DMS53 (cell line): ENCODE measurements around the gene RBFA.
"Not testable (repeated sequence)": the region's sequence is repeated elsewhere in the genome, so short reads cannot be mapped to it uniquely, and the experiment has no call there.

Experiments
- DNase-seq: peaks from one replicate; lab custom pipeline; 2025; lab: John Stamatoyannopoulos, UW

The RBFA gene

DNA sequence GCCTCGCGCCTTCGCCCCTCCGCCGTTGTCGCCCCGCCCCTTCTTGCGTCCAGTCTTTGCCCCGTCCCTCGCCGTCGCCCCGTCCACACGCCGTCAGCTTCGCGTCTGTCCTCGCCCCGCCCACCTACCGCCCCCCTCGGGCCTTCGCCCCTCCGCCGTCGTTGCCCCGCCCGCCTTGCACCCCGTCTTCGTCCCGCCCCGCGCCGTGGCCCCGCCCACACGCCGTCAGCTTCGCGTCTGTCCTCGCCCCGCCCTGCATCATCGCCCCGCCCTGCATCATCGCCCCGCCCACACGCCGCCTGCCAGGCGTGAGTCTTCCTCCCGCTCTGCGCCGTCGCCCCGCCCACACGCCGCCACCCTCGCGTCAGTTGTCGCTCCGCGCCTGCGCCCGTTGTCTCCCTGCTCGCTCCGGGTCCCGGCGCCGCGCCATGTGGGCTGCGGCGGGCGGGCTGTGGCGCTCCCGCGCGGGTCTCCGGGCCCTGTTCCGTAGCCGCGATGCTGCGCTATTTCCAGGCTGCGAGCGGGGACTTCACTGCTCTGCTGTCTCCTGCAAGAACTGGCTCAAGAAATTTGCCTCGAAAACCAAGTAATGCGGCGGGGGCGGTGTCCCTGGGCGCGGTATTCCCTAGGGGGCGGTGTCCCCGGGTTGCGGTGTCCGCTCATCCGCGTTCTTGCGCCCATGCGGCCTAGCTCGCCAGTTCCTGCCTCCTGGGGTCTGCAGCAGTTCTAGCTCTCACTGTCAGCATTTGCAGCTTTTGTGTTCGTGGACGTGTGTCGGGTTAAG lies at the start of gene RBFA:
RBFA (plus strand) TSS at position 367 of the 784 bp plus-strand sequence; CDS start at position 429, 62 bp downstream.
- peak; percentile 100 for DNase-seq

- no peak for DNase-seq
These were observed 49.1 kb upstream of the RBFA start for GRCh38 chr18:79985172-79985571.

DNA sequence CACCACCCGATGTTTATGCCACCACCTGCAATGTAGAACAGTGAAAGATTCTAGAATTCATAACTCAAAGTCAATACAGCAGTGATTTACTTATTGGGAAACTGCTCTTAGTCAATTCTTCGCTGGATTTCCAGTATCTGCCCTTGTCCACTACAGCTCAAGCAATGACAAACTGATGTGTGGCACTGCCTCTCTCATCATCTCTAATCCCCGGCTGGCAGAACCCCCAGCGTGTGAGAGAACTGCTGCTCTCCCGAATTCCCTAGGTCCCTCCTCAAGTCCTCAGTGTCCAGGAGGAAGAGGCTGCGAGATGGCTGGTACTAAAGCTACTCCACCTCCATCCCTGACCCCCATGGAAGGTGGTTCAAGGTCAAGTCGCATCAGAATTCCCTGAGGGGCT lies 47.5 kb upstream of the RBFA start:
- DNase-seq = no peak

DNA sequence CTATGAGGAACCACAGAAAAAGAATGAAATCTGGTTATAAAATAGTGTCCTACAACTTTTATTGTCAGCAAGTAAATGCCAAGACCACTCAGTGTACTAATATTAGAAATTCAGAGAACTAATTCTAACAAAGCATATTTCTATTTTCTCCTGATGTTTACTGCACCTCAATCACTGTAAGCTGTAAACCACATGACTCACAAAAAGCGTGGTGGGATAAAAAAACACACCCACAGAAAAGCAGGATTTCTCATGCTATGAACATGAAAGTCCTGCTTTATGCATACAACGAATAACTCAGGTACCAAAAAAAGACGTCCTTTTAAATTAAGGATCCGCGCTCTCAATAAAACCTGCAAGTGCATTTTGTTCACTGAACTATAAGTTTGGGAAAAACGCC lies 46.7 kb upstream of the RBFA start:
- DNase-seq = peak; percentile 54

DNA sequence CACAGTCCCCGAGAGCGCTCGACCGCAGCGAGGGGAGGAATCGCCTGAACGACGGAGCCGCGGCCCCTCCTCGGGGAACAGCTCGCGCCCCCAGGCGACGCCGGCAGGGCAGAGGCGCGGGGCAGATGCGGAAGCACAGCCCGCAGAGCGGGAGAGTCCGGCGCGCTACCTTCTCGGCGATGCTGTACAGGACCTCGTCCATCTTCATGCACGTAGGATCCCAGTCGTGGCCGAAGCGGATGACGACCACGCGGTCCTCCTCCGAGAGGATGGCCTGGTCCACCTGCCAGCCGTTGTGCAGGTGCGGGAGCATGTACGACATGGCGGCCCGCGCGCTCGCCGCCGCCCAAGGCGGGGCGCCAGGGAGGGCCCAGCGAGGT lies 46.2 kb upstream of the RBFA start:
- DNase-seq = peak; percentile 91

DNA sequence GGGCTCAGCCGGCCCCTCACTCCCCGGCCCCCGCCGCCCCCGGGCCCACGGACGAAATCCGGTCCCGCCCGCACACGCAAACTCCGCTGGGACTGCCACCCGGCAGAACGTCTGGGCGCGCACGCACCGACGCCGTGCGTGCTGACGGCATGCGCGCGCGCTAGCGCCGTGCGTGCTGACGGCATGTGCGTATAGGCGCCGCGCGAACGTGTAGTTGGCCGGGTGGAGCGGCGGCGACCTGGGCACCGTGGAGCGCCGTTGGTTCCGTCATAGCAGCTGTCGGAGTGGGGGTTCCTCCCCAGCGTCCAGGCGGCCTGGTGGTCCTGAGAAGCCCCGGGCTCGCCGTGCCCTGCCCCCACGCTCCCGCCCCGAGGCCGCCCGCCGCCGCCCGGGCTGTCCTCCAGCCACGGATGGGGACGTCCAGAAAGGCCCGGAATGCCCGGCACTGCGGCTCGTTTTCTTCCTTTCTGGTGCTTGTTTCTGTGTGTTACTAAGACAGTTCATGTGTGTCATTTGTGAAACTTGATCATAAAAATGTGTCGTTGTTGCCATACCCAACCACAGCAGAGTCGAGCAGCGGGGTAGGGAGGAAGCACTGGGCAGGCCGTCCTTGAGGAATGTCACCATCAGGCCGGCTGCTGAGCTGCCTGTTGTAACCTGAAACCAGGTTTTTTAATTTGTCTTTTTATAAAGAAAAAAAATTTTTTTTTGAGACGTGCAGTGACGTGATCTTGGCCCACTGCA lies 45.6 kb upstream of the RBFA start, which contains the start of gene TXNL4A:
TXNL4A (minus strand) TSS at position 113 of the 744 bp plus-strand sequence. CDS start 171 bp downstream, outside the sequence.
- peak; percentile 99 for DNase-seq

GRCh38 chr18:79989195-79989497 lies 45.1 kb upstream of the RBFA start:
- no peak for DNase-seq

DNA sequence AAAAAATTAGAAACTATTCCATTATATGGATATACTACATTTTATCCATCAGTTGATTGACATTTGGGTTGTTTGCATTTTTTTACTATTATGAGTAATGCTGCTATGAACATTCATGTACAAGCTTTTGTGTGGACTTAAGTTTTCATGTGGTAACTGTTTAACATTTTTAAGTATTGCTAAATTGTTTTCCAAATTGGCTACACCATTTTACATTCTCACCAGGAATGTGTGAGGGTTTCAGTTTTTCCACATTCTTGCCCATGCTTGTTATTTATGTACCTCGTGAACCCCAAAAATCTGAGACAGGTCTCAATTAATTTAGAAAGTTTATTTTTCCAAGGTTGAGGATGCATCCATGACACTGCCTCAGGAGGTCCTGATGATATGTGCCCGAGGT lies 42.7 kb upstream of the RBFA start:
- no peak for DNase-seq

DNA sequence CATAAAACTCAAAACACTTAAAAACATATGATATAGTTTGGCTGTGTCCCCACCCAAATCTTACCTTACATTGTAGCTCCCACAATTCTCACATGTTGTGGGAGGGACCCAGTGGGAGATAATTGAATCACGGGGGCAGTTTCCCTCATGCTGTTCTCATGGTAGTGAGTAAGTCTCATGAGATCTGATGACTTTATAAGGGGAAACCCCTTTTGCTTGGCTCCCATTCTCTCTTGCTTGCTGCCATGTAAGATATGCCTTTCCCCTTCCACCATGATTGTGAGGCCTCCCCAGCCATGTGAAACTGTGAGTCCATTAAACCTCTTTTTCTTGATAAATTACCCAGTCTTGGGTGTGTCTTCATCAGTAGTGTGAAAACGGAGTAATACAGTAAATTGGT lies 34.5 kb upstream of the RBFA start:
- DNase-seq = not testable (repeated sequence)

DNA sequence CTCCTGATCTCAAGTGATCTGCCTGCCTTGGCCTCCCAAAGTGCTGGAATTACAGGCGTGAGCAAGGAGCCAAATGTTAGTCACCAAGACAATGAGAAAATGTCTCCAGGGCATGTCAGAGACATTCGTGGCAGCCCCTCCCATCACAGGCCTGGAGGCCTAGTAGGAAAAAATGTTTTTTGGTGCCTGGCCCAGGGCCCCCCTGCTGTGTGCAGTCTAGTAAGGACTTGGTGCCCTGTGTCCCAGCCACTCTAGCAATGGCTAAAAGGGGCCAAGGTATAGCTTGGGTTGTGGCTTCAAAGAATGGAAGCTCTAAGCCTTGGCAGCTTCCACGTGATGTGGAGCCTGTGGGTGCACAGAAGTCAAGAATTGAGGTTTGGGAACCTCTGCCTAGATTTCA lies 33.4 kb upstream of the RBFA start:
- DNase-seq = no peak

DNA sequence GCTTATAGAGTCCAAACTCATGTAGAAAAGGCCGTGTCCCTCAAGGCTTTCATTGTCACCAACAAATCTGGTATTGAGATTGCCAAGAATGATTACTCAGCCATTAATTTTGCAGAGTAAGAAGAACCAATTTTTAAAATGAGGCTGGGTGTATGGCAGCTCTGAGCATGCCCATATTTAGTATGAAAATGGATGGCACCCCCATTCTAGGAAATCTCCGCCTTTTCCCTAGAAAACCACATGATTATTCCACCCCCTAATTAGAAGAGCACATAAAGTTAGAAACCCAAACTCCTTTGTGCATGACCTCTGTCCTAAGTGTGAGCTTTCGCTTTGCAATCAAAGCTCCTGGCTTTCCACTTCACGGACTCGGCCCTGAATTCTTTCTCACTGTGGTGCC lies 31.8 kb upstream of the RBFA start:
- no peak for DNase-seq

DNA sequence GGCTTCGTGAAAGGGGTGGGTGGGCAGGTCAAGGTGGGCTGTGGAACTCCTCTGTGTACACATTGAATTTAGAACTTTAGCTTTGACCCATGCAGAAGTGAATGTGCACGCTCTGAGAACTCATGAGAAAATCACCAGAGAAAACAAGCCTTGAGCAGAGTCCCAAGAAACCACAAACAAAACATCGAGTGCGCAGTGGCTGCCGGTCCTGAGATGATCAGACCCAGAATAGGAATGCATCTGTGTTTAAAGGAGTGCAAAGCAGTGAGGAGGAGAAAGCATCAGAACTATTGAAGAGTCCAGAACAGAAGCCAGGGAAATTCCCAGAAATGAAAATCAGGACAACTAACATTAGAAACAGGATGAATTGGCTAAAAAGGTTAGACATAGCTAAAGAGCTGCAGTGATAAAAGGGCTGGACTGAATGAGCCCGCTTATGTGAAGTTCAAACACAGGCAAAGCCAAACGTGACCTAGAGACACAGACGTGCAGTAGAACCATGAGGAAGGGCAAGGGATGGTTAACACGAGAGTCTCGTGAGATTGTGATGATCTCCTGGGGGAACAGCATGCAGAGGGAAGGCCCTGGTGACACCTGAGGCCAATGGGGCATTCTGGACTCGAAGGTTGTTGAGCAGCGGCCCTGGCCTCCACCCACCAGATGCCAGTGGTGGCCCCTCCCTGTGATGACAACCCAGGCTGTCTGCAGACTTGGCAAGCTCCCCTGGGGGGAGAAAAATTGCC lies 29.5 kb upstream of the RBFA start:
- DNase-seq = no peak

GRCh38 chr18:80006724-80007123 lies 27.5 kb upstream of the RBFA start:
- DNase-seq = no peak

DNA sequence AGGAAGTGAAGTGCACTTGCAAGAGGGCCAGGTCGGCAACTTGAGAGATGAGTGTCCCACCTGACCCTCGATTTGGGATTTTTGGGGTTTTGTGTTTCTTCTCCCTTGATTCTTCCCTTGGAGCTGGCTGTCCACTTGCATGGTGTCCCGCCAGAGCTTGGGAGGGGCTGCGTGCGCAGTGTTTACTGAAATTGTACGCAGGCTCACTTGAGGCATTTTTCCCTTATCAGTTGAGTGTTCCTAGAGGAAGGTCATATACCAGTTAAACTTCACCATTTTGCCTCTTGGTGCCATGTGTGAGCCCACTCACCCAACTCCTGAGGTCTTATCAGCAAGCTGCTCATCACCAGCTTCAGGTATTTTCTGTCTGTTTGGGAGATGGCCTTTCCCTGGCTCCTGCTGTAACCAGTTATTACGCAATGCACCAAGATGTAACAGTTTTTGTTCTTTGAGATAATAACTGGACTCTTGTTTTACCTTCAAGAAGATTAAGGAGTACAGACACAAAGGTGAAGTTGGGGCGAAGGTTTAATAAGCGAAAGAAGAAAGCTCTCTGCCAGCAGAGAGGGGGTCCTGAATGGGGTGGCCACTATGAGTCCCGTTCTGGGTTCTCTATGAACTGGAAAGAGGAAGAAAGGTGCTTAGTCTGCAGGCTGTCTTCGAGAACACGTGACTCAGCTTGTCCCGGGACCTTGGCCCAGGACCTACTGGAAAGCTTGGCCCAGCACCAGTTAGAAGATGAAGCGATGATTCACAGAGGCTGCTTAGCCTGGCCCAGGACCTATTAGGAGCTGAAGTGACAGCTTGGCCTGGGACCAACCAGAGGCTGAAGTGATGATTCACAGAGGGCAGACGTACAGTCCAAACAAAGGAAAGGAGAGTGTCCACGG lies 24.3 kb upstream of the RBFA start:
- DNase-seq = peak; percentile 42

GRCh38 chr18:80010551-80010906 lies 23.7 kb upstream of the RBFA start:
- DNase-seq = no peak

DNA sequence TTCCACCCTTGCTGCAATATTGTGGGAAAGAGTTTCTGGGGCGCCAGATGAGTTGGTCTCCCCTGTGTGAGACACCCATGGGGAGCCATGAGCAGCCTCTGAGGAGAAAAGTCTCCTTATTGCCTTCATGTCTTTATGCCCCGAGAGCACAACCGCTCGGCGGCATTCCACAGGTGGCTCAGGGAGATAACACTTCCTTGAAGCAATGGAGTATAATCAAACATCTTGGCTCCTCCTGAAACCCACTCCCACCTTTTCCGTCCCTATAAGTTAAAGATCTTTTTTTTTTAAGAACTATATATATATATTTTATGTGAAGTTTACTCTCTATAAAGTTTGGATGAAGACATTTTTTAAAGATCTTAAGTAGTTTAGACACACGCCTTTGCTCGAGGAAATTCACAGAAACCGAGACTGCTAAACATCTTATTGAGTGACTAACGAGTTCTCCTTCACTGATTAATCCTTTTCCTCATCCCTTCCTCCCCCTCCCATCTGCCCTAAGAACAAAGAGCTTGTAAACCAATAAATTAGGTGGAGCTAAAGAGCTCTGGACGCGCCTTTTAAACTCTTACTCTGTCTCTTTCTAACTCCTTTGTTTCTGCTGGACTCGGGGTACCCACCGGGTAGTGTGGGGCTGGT lies 22.6 kb upstream of the RBFA start:
- DNase-seq = not testable (repeated sequence)

DNA sequence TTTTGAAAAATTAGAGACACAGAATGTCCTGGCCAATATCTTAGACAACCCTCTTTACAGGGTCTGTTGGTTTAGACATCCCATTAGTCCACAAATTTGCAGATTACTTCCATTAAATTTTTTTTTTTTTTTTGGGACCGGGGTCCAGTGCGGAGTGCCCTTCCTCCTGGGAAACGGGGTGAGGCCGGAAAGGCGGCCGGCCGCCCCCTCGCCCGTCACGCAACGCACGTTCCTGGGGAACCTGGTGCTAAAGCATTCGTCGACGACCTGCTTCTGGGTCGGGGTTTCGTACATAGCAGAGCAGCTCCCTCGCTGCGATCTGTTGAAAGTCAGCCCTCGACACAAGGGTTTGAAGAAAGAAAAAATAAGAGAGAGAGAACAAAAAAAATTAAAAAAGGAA lies 21.5 kb upstream of the RBFA start:
- DNase-seq = no peak

GRCh38 chr18:80022613-80023012 lies 11.6 kb upstream of the RBFA start:
- DNase-seq = peak; percentile 65

- DNase-seq = peak; percentile 69
These were observed 11.1 kb upstream of the RBFA start for GRCh38 chr18:80023173-80023572.

DNA sequence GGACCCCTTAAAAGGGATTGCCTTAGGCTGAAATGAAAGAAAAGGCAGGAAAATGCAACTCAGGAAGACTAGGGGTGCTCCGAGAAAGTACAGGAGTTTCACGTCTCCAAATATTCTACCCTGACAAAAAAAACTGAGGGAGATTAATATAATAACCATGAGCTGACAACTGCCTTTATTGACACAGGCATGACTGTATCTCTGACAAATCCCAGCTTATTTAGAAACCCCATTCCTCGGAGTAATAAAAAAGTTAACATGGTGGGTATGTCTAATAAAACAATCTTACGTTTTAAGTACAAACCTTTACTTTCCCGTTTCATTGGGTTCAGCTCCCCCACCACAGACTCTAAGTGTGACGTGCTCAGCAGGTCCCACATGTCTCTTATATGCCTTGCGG lies 7.9 kb upstream of the RBFA start:
- no peak for DNase-seq

GRCh38 chr18:80027719-80028118 lies 6.5 kb upstream of the RBFA start:
- DNase-seq = not testable (repeated sequence)
